ENCODE measurements around the gene VPS13C. TPM values are rescaled to one million over a fixed set of nuclear protein-coding genes. Genes with fewer than 3 reads are reported as not detected.

VPS13C gene
- total RNA-seq, 4 donors from 2014 or later: 68.2 to 165 (median 102) TPM

GRCh38 chr15:62075595-62076277, 15.5 kb upstream of the VPS13C start:
- Histone ChIP-seq H3K4me1 (no peaks in the 10 kb centered on the region), H3K27ac (no peak overlapping the region), H3K36me3 (no peaks in the 10 kb centered on the region), H3K4me3 (no peak overlapping the region), H3K9me3 (no peaks in the 10 kb centered on the region), H3K27me3 (no peaks in the 10 kb centered on the region)
- intact Hi-C loops (cut with DNase I; ENCODE audit: low total_unique reads): no loop called here
- no peak for TF ChIP-seq CTCF (IDR thresholded peaks at IDR 0.05)
- TF ChIP-seq POLR2A (IDR thresholded peaks at IDR 0.05): no peak
- no peak for DNase-seq

- H3K36me3 ChIP-seq: no peaks in the 10 kb centered on the region
- H3K27ac ChIP-seq: no peak overlapping the region
- H3K4me3 ChIP-seq: no peak overlapping the region
- no peaks in the 10 kb centered on the region for H3K27me3 ChIP-seq
- H3K4me1 ChIP-seq: peaks cover 0 to 5% of the 10 kb centered on the region in 2 donors
- H3K9me3 ChIP-seq: no peaks in the 10 kb centered on the region
- intact Hi-C loops (cut with DNase I; ENCODE audit: low total_unique reads): no loop called here
- TF ChIP-seq POLR2A (IDR thresholded peaks at IDR 0.05) (no peak), CTCF (IDR thresholded peaks at IDR 0.05) (peak; percentile 58 to 70 (median 64))
- DNase-seq: no peak
Observed at GRCh38 chr15:62071711-62072308, 11.6 kb upstream of the VPS13C start.

- DNase-seq: no peak
- H3K36me3 ChIP-seq: no peaks in the 10 kb centered on the region
- H3K27me3 ChIP-seq: no peaks in the 10 kb centered on the region
- no peak for TF ChIP-seq POLR2A (IDR thresholded peaks at IDR 0.05)
- no peak for TF ChIP-seq CTCF (IDR thresholded peaks at IDR 0.05)
- H3K27ac ChIP-seq: no peak overlapping the region
- H3K4me3 ChIP-seq: no peak overlapping the region
- intact Hi-C loops (cut with DNase I; ENCODE audit: low total_unique reads): no loop called here
- peaks cover 0 to 5% of the 10 kb centered on the region in 2 donors for H3K4me1 ChIP-seq
- no peaks in the 10 kb centered on the region for H3K9me3 ChIP-seq
Observed at GRCh38 chr15:62069551-62069950, 9.3 kb upstream of the VPS13C start.

- H3K27me3 ChIP-seq: no peaks in the 10 kb centered on the region
- no peak for TF ChIP-seq POLR2A (IDR thresholded peaks at IDR 0.05)
- TF ChIP-seq CTCF (IDR thresholded peaks at IDR 0.05): no peak
- H3K4me3 ChIP-seq: peak overlapping the region in 1 of 2 donors; percentile 47
- DNase-seq: no peak
- intact Hi-C loops (cut with DNase I; ENCODE audit: low total_unique reads): no loop called here
- H3K36me3 ChIP-seq: no peaks in the 10 kb centered on the region
- H3K9me3 ChIP-seq: no peaks in the 10 kb centered on the region
- H3K27ac ChIP-seq: peak overlapping the region; percentile 25 to 61
- H3K4me1 ChIP-seq: peaks cover 0 to 5% of the 10 kb centered on the region in 2 donors
Observed at GRCh38 chr15:62068810-62069167, 8.5 kb upstream of the VPS13C start.

- Histone ChIP-seq H3K4me3 (peak overlapping the region; percentile 26 to 47), H3K4me1 (peaks cover 0 to 5% of the 10 kb centered on the region in 2 donors), H3K9me3 (no peaks in the 10 kb centered on the region), H3K27ac (peak overlapping the region; percentile 25 to 61), H3K36me3 (no peaks in the 10 kb centered on the region), H3K27me3 (no peaks in the 10 kb centered on the region)
- TF ChIP-seq CTCF (IDR thresholded peaks at IDR 0.05) (peak in 1 of 4 experiments; percentile 29), POLR2A (IDR thresholded peaks at IDR 0.05) (peak in 1 of 2 donors; percentile 20)
- peak in 1 of 2 donors; percentile 39 for DNase-seq
- intact Hi-C loops (cut with DNase I; ENCODE audit: low total_unique reads): no loop called here
Observed at GRCh38 chr15:62068071-62068809, 8.0 kb upstream of the VPS13C start.
